ENCODE results near the gene TRAPPC2L. TPM values are rescaled to one million over a fixed set of nuclear protein-coding genes. Genes with fewer than 3 reads are reported as not detected.

The TRAPPC2L gene
- total and polyA plus RNA-seq, 2 of the 13 experiments (the other 11 are each of a cell fraction or from before 2014, with no cell fraction given): 96.3 to 107 TPM

DNA sequence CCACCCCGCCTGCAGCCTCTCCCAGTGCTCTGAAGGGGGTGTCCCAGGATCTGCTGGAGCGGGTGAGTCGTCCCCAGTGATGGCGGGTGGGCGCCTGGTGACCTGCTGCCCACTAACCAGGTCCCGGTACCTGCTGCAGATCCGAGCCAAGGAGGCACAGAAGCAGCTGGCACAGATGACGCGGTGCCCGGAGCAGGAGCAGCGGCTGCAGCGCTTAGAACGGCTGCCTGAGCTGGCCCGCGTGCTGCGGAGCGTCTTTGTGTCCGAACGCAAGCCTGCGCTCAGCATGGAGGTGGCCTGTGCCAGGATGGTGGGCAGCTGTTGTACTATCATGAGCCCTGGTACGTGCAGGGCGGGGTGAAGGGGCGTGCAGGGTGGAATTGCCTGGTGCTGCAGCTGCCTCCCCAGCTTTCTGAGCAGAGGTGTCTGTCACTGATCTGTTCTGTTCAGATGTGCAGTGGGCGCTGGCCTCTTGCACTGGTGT is 49.7 kb upstream of the TRAPPC2L start (continued):
- TF ChIP-seq, protein P1, sequence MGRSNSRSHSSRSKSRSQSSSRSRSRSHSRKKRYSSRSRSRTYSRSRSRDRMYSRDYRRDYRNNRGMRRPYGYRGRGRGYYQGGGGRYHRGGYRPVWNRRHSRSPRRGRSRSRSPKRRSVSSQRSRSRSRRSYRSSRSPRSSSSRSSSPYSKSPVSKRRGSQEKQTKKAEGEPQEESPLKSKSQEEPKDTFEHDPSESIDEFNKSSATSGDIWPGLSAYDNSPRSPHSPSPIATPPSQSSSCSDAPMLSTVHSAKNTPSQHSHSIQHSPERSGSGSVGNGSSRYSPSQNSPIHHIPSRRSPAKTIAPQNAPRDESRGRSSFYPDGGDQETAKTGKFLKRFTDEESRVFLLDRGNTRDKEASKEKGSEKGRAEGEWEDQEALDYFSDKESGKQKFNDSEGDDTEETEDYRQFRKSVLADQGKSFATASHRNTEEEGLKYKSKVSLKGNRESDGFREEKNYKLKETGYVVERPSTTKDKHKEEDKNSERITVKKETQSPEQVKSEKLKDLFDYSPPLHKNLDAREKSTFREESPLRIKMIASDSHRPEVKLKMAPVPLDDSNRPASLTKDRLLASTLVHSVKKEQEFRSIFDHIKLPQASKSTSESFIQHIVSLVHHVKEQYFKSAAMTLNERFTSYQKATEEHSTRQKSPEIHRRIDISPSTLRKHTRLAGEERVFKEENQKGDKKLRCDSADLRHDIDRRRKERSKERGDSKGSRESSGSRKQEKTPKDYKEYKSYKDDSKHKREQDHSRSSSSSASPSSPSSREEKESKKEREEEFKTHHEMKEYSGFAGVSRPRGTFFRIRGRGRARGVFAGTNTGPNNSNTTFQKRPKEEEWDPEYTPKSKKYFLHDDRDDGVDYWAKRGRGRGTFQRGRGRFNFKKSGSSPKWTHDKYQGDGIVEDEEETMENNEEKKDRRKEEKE (IDR thresholded peaks at IDR 0.05): no peak
- no peak for TF ChIP-seq GZF1 (CRISPR knock-in tag; IDR thresholded peaks at IDR 0.05)
- TF ChIP-seq, protein P2, sequence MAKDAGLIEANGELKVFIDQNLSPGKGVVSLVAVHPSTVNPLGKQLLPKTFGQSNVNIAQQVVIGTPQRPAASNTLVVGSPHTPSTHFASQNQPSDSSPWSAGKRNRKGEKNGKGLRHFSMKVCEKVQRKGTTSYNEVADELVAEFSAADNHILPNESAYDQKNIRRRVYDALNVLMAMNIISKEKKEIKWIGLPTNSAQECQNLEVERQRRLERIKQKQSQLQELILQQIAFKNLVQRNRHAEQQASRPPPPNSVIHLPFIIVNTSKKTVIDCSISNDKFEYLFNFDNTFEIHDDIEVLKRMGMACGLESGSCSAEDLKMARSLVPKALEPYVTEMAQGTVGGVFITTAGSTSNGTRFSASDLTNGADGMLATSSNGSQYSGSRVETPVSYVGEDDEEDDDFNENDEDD (CRISPR knock-in tag; IDR thresholded peaks at IDR 0.05; ENCODE audit: borderline replicate concordance): no peak
- TF ChIP-seq TGIF2 (CRISPR knock-in tag; IDR thresholded peaks at IDR 0.05): no peak
- peak; percentile 58; the same call in 1 of the 2 replicates for TF ChIP-seq ZBTB38 (CRISPR knock-in tag; IDR thresholded peaks at IDR 0.05)
- TF ChIP-seq TARDBP (CRISPR knock-in tag; IDR thresholded peaks at IDR 0.05): 0 out of 2 replicates have a peak, but pooled peaks have one; percentile 26
- TF ChIP-seq CBX1 (IDR thresholded peaks at IDR 0.05; ENCODE audit: low read depth): no peak
- TF ChIP-seq, protein P3, sequence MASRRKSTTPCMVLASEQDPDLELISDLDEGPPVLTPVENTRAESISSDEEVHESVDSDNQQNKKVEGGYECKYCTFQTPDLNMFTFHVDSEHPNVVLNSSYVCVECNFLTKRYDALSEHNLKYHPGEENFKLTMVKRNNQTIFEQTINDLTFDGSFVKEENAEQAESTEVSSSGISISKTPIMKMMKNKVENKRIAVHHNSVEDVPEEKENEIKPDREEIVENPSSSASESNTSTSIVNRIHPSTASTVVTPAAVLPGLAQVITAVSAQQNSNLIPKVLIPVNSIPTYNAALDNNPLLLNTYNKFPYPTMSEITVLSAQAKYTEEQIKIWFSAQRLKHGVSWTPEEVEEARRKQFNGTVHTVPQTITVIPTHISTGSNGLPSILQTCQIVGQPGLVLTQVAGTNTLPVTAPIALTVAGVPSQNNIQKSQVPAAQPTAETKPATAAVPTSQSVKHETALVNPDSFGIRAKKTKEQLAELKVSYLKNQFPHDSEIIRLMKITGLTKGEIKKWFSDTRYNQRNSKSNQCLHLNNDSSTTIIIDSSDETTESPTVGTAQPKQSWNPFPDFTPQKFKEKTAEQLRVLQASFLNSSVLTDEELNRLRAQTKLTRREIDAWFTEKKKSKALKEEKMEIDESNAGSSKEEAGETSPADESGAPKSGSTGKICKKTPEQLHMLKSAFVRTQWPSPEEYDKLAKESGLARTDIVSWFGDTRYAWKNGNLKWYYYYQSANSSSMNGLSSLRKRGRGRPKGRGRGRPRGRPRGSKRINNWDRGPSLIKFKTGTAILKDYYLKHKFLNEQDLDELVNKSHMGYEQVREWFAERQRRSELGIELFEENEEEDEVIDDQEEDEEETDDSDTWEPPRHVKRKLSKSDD (CRISPR knock-in tag; IDR thresholded peaks at IDR 0.05; ENCODE audit: low read depth): no peak
- no peak for TF ChIP-seq ZSCAN20 (CRISPR knock-in tag; IDR thresholded peaks at IDR 0.05; ENCODE audit: borderline replicate concordance)
- TF ChIP-seq, protein P4, sequence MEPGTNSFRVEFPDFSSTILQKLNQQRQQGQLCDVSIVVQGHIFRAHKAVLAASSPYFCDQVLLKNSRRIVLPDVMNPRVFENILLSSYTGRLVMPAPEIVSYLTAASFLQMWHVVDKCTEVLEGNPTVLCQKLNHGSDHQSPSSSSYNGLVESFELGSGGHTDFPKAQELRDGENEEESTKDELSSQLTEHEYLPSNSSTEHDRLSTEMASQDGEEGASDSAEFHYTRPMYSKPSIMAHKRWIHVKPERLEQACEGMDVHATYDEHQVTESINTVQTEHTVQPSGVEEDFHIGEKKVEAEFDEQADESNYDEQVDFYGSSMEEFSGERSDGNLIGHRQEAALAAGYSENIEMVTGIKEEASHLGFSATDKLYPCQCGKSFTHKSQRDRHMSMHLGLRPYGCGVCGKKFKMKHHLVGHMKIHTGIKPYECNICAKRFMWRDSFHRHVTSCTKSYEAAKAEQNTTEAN (CRISPR knock-in tag; conservative IDR thresholded peaks at IDR 0.05): no peak
- no peak for TF ChIP-seq ZNF746 (CRISPR knock-in tag; IDR thresholded peaks at IDR 0.05)
- TF ChIP-seq ZNF143 (CRISPR knock-in tag; IDR thresholded peaks at IDR 0.05): no peak
- TF ChIP-seq GABPB1 (CRISPR knock-in tag; IDR thresholded peaks at IDR 0.05): peak; percentile 16; the same call in 1 of the 2 replicates
- TF ChIP-seq XRCC5 (optimal IDR thresholded peaks at IDR 0.05; ENCODE audit: low read length): no peak
- no peak for TF ChIP-seq ADNP (CRISPR knock-in tag; IDR thresholded peaks at IDR 0.05)
- no peak for TF ChIP-seq ZNF670 (CRISPR knock-in tag; IDR thresholded peaks at IDR 0.05; ENCODE audit: borderline replicate concordance)
- TF ChIP-seq ZNF644 (CRISPR knock-in tag; IDR thresholded peaks at IDR 0.05; ENCODE audit: low read depth): no peak
- no peak for TF ChIP-seq ETV6 (CRISPR knock-in tag; conservative IDR thresholded peaks at IDR 0.05)
- TF ChIP-seq MEIS2 (CRISPR knock-in tag; IDR thresholded peaks at IDR 0.05): no peak
- no peak for TF ChIP-seq ZNF235 (CRISPR knock-in tag; IDR thresholded peaks at IDR 0.05; ENCODE audit: borderline replicate concordance)
- no peak for TF ChIP-seq ZSCAN30 (CRISPR knock-in tag; IDR thresholded peaks at IDR 0.05)
- TF ChIP-seq YEATS2 (CRISPR knock-in tag; IDR thresholded peaks at IDR 0.05; ENCODE audit: borderline replicate concordance): no peak
- TF ChIP-seq NAIF1 (CRISPR knock-in tag; IDR thresholded peaks at IDR 0.05; ENCODE audit: borderline replicate concordance): no peak
- TF ChIP-seq ZNF121 (CRISPR knock-in tag; IDR thresholded peaks at IDR 0.05): no peak
- no peak for TF ChIP-seq ZNF652 (CRISPR knock-in tag; IDR thresholded peaks at IDR 0.05; ENCODE audit: borderline replicate concordance, low read depth)

Data from HepG2 (cell line).